GM12873 (cell line): ENCODE measurements around the gene TAP1.

ENCODE experiments used
- TF ChIP-seq, protein P1 (sequence below): IDR thresholded peaks from 2 replicates; pipeline ENCODE4 v1.5.1; 2012; ENCODE audit warnings: low read depth, mild to moderate bottlenecking, moderate library complexity, low read length, control low read depth; ENCODE audit not compliant: insufficient read depth; ENCODE audit errors: missing control alignments

TAP1 gene

DNA sequence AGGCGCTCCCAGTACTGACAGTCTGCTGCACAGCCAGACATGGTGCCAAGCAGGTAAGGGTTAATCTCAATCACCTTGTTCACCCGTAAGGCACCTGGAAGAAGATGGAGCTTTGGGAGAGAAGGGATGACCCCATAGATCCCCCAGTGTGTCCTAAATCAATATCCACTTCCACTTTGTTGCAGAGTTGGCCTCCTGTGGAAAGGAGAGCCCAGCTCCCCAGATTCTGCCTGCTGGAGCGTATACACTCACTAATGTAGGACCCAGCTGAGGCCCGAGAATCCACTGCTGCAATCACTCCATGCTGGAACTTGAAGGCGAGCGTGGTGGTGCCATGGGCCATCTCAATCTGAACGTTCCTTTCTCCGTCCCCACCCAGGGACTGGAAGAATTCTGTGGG lies 10.8 kb downstream of the TAP1 start:
- TF ChIP-seq, protein P1, sequence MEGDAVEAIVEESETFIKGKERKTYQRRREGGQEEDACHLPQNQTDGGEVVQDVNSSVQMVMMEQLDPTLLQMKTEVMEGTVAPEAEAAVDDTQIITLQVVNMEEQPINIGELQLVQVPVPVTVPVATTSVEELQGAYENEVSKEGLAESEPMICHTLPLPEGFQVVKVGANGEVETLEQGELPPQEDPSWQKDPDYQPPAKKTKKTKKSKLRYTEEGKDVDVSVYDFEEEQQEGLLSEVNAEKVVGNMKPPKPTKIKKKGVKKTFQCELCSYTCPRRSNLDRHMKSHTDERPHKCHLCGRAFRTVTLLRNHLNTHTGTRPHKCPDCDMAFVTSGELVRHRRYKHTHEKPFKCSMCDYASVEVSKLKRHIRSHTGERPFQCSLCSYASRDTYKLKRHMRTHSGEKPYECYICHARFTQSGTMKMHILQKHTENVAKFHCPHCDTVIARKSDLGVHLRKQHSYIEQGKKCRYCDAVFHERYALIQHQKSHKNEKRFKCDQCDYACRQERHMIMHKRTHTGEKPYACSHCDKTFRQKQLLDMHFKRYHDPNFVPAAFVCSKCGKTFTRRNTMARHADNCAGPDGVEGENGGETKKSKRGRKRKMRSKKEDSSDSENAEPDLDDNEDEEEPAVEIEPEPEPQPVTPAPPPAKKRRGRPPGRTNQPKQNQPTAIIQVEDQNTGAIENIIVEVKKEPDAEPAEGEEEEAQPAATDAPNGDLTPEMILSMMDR = no peak

DNA sequence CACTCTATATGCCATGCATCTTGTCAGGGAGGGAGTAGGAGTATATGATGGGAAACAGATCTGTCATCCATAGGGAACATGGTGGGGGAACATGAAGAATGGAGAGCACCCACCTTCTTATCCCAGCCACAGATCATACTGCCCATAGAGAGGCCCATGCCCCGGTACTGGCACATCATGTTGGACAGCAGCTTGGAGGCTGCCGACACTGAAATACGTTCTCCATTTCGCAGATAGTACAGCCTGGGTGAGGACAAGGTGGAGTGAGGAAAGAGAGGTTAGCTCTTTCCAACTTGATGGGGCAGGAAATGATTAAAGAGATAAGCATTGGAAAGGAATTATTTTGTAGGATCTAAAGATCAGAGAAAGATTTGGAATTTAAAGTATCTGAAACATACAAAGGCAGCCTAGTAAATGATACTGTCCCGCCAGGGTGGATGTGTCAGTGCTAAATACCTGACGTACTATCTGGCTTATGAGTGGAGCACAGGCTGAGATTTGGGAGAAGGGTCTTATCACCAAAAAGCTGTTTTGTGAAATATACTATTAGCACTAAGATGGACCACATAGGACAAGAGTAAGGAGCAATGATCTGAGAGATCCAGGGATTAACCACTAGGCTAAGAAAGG lies 11.4 kb downstream of the TAP1 start:
- TF ChIP-seq, protein P1 = no peak

DNA sequence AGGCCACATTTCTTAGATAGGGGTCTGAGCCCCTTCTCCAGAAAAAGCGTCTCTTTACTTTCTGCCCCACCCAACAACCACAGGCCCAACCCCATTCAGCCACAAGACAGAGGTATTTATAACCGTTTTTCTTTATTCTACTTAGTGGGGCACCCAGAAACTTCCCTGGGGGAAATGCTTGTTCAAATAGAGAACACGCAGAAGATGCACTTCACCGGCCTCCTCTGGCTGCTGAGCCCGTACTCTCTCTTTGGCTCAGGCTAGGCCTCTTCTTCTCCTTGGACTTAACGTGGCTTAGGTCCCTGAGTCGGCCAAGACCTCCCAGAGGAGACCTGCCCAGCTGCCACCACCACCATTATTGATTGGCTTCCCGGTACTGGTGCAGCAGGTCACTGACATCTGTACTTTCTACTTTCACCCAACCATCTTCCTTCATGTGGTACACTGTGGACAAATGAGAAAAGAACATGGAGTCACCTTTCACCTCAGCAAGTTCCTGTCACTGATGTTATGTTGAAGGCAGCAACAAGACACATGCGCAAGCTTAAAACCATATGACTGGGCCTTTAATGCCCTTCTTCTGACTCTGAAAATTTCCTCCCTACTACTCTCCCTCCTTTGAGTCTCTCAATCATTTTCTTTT lies 12.8 kb downstream of the TAP1 start:
- TF ChIP-seq, protein P1 = no peak

DNA sequence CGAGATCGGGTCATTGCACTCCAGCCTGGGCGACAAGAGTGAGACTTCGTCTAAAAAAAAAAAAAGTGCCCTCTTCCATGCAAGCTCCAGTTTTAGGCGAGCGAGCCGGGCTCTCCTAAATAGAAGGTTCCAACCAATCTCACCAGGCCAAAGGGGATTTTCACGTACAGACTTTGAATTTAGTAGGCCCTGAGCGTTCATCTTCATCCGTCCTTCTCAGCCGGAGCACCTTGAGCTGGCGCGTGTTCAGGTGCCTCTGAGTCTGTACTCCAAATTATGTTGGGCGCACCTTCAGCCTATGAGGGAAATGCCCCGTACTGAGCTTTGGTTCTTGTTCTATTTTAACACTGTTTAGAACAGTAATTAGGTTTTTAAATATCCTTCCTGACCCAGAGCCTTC lies 14.1 kb downstream of the TAP1 start:
- TF ChIP-seq, protein P1 = no peak

DNA sequence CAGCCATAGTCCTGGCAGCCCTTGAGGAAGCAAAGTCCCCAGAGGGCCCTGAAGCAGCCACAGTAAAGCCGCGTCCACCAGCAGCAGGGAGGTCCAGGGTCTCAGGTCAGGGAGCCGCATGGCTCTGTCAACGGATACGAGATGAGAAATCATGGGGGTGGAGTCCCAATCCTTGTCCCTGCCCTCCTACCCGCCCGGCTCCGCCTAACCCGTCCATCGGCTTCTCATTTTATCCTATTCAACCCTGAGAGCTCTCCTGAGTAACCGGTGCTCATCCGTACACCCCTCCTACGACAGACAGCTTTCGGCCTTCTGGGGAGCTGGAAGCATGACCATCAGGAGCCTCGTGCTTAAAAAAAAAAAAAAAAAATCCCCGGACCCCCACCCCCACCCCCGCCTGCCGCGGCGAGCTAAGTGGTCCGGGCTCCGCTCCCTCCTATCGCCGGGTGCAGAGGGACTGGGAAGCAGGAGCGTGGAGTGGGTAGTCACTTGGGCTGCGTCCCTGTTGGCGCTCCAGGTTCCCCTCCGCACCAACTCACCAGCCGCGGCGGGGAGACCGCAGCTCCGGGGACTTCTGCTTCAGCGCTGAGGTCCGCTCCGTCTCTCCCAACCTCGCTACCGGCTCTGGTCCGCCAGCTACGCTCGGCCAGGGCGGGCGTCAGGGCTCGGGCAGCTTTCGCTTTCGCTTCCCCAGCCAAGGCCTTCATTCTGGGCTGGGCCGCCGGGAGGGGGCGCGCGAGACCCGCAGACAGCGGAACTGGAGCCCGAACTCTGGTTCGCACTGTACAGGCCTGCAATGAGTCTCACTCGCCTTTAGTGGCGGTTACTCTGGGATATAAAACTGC lies 15.2 kb downstream of the TAP1 start, which contains the start of gene TAP2:
TSS of gene TAP2 (minus strand) at position 626 of the 845 bp plus-strand sequence. CDS start at position 120, 506 bp downstream.
- TF ChIP-seq, protein P1 = peak; percentile 86

DNA sequence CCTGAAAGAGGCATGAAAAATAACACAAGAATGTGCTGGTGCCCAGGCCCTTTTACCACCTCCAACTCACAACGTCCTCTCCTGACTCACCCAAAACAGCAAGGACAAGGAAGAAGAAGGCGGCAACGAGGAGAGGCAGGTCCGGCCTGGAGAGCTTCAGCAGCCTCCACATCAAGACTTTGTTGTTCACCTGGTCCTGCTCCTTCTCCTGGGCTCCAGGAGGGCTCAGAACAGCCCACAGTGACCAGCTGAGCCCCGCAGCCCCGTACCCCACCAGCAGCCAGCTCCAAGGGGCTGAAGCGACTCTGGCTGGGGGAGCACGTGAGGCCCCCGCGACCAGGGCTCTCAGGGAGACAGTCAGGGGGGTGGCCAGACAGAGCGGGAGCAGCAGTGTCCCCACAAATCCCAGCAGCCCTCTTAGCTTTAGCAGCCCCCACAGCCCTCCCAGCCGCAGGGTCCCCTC lies 15.8 kb downstream of the TAP1 start:
- TF ChIP-seq, protein P1 = no peak

DNA sequence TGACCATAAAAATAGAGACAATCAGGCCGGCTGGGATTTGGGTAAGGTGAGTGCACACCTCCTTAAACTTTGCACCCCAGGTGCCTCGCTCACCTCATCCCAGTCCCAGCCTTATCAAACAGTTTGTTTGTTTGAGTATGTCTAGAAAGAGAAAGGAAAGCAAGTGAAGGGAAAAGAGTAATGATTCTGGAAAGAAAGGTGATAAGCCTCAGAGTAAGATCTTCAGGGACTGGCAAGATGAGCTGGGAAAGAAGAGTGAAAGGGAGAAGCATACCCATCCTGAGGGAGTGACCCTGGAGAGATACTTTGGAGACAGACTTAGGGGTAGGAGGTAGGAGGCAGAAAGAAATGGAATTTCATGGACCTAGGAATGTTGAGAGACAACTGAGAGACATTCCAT lies 16.6 kb downstream of the TAP1 start:
- TF ChIP-seq, protein P1 = no peak
